K562 (cell line): Measurements from ENCODE around the gene MGRN1. TPM values are rescaled to one million over a fixed set of nuclear protein-coding genes. Genes with fewer than 3 reads are reported as not detected.

ENCODE experiments used
- ATF7 ChIP-seq: fragments of 450-650 bp; IDR thresholded peaks from 2 replicates; pipeline ENCODE4 v1.7.1; 2014; ENCODE audit warnings: mild to moderate bottlenecking, moderate library complexity
- BACH1 ChIP-seq: fragments of 200-800 bp; sonication (Bioruptor generic); IDR thresholded peaks from 2 replicates; pipeline ENCODE4 v1.6.1; 2016; ENCODE audit warnings: missing genetic modification characterization, missing compliant biosample characterization
- BMI1 ChIP-seq: fragments of 150-350 bp; IDR thresholded peaks from 2 replicates; pipeline ENCODE4 v1.6.1; 2014; ENCODE audit warnings: low read length
- CBX1 ChIP-seq: sonication (generic); IDR thresholded peaks from 2 replicates; pipeline ENCODE4 v1.6.1; 2016; ENCODE audit warnings: antibody characterized with exemption, low read depth, mild to moderate bottlenecking
- CTBP1 ChIP-seq: fragments of 450-650 bp; IDR thresholded peaks from 2 replicates; pipeline ENCODE4 v1.6.1; 2016; ENCODE audit warnings: borderline replicate concordance
- DACH1 ChIP-seq: fragments of 450-650 bp; IDR thresholded peaks from 2 replicates; pipeline ENCODE4 v1.6.1; 2018; ENCODE audit not compliant: partially characterized antibody
- E4F1 ChIP-seq: fragments of 250-450 bp; sonication (Bioruptor Pico); IDR thresholded peaks from 2 replicates; pipeline ENCODE4 v1.5.0; 2021; ENCODE audit warnings: mild to moderate bottlenecking, borderline replicate concordance
- HMG20B ChIP-seq: fragments of 250-450 bp; sonication (Bioruptor Pico); IDR thresholded peaks from 2 replicates; pipeline ENCODE4 v1.5.0; 2021; ENCODE audit warnings: mild to moderate bottlenecking
- JUNB ChIP-seq: fragments of 450-650 bp; formaldehyde crosslinking; conservative IDR thresholded peaks from 2 replicates; pipeline ENCODE4 v1.4.0; 2020; ENCODE audit warnings: mild to moderate bottlenecking
- NFYB ChIP-seq: IDR thresholded peaks from 2 replicates; pipeline ENCODE4 v1.6.1; 2011; ENCODE audit warnings: mild to moderate bottlenecking, moderate library complexity; ENCODE audit not compliant: insufficient read length; ENCODE audit errors: extremely low read depth
- PHTF2 ChIP-seq: fragments of 250-450 bp; sonication (Bioruptor Pico); IDR thresholded peaks from 2 replicates; pipeline ENCODE4 v1.5.0; 2021; ENCODE audit warnings: mild to moderate bottlenecking
- RBM34 ChIP-seq: fragments of 200-400 bp; formaldehyde crosslinking; IDR thresholded peaks from 2 replicates; pipeline ENCODE4 v1.6.1; 2018; ENCODE audit warnings: low read length, borderline replicate concordance; ENCODE audit not compliant: insufficient read depth
- SLC30A9 ChIP-seq: fragments of 250-450 bp; sonication (Bioruptor Pico); IDR thresholded peaks from 2 replicates; pipeline ENCODE4 v1.8.0; 2022; ENCODE audit warnings: mild to moderate bottlenecking, moderate library complexity
- SNIP1 ChIP-seq: fragments of 450-650 bp; IDR thresholded peaks from 2 replicates; pipeline ENCODE4 v1.7.1; 2017; ENCODE audit warnings: low read depth, mild to moderate bottlenecking
- TCF7L2 ChIP-seq: fragments of 150-350 bp; IDR thresholded peaks from 2 replicates; pipeline ENCODE4 v1.6.1; 2016; ENCODE audit warnings: low read depth, mild to moderate bottlenecking, low read length, moderate library complexity
- YY1 ChIP-seq, 3 experiments: IDR thresholded peaks; 2 replicates each; pipeline ENCODE4 v1.6.1; 2011; ENCODE audit warnings: low read length in 2 of 3, mild to moderate bottlenecking in 2 of 3, moderate library complexity in 2 of 3, borderline replicate concordance in 1 of 3, control low read depth in 1 of 3, low read depth in 1 of 3; ENCODE audit not compliant: insufficient read depth in 3 of 3, insufficient replicate concordance in 2 of 3, control insufficient read depth in 1 of 3, insufficient read length in 1 of 3; ENCODE audit errors: extremely low read depth in 1 of 3
- ZNF140 ChIP-seq: fragments of 250-450 bp; sonication (Bioruptor Pico); IDR thresholded peaks from 2 replicates; pipeline ENCODE4 v1.8.0; 2021; ENCODE audit warnings: moderate library complexity, mild to moderate bottlenecking, inconsistent platforms
- ZNF445 ChIP-seq: fragments of 250-450 bp; sonication (Bioruptor Pico); IDR thresholded peaks from 2 replicates; pipeline ENCODE4 v1.4.0; 2020; ENCODE audit warnings: low read depth, mild to moderate bottlenecking, moderate library complexity
- ZNF639 ChIP-seq, 2 experiments: fragments of 200-800 bp in 1 of 2; sonication (Bioruptor generic) in 1 of 2; sonication (generic) in 1 of 2; formaldehyde crosslinking in 1 of 2; IDR thresholded peaks in 1 of 2; conservative IDR thresholded peaks in 1 of 2; 2 replicates each; pipeline versions ENCODE4 v1.5.0 to v1.6.1; 2016 to 2020; ENCODE audit warnings: missing compliant biosample characterization in 1 of 2, missing genetic modification characterization in 1 of 2, missing genetic modification reagents in 1 of 2
- polyA plus RNA-seq, 8 experiments: library from polyadenylated mRNA; depleted of rRNA in 4 of 8; stranded (reverse) in 5 of 8; unstranded in 3 of 8; fragments of >200 nt; fragmentation: Nextera tagmentation in 2 of 8; fragmentation: Illumina TruSeq in 1 of 8; extraction: Ambion mirVana in 2 of 8; extraction: Trizol in 1 of 8; gene quantifications; 2 replicates each; pipeline versions ENCODE4 v1.2.1 to v1.2.3, GENCODE V29; 2011 to 2014; ENCODE audit warnings: inconsistent platforms in 1 of 8, missing spikeins in 1 of 8
- total RNA-seq, 7 experiments: library from RNA; depleted of rRNA in 6 of 7; stranded (reverse); fragments of >200 nt in 6 of 7; fragmentation: Illumina TruSeq in 2 of 7; extraction: Trizol in 2 of 7; gene quantifications; 2 replicates each; pipeline versions ENCODE4 v1.2.1 to v1.2.3, GENCODE V29; 2011 to 2021; ENCODE audit warnings: low replicate concordance in 1 of 7
- TF ChIP-seq, protein P1 (sequence below): fragments of 450-650 bp; IDR thresholded peaks from 2 replicates; pipeline ENCODE4 v1.6.1; 2014; ENCODE audit warnings: low read depth, mild to moderate bottlenecking, moderate library complexity, borderline replicate concordance

Gene MGRN1
- total and polyA plus RNA-seq, 9 of the 15 experiments (the other 6 are each of a cell fraction or from before 2014, with no cell fraction given), result 0.15 to 37.9 (median 6.0) TPM

GRCh38 chr16:4734063-4734729 is 109.6 kb downstream of the MGRN1 start, which contains the start of the genes ANKS3 and DNAAF8 (continued):
- TF ChIP-seq, protein P1, sequence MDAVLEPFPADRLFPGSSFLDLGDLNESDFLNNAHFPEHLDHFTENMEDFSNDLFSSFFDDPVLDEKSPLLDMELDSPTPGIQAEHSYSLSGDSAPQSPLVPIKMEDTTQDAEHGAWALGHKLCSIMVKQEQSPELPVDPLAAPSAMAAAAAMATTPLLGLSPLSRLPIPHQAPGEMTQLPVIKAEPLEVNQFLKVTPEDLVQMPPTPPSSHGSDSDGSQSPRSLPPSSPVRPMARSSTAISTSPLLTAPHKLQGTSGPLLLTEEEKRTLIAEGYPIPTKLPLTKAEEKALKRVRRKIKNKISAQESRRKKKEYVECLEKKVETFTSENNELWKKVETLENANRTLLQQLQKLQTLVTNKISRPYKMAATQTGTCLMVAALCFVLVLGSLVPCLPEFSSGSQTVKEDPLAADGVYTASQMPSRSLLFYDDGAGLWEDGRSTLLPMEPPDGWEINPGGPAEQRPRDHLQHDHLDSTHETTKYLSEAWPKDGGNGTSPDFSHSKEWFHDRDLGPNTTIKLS, result peak; percentile 91
- TF ChIP-seq RBM34 (no peak), ZNF639 (CRISPR knock-in tag; conservative IDR thresholded peaks at IDR 0.05 in 1 of 2, IDR thresholded peaks at IDR 0.05 in 1 of 2) (peak in 1 of 2 experiments; percentile 99; a peak in 2 of 4 replicates), YY1 (IDR thresholded peaks at IDR 0.05; ENCODE audit: borderline replicate concordance in 1 of 3, control insufficient read depth in 1 of 3, extremely low read depth in 1 of 3, insufficient read depth in 3 of 3, insufficient read length in 1 of 3, insufficient replicate concordance in 2 of 3, low read depth in 1 of 3, low read length in 2 of 3) (peak in 1 of 3 experiments; percentile 41), ATF7 (peak; percentile 79), BMI1 (no peak), HMG20B (CRISPR knock-in tag) (no peak), CTBP1 (no peak), ZNF140 (no peak), ZNF445 (no peak), JUNB (CRISPR knock-in tag) (no peak), CBX1 (no peak), BACH1 (tag) (no peak), SNIP1 (no peak), E4F1 (CRISPR knock-in tag) (no peak), TCF7L2 (no peak), NFYB (peak; percentile 65), PHTF2 (CRISPR knock-in tag) (no peak), SLC30A9 (CRISPR knock-in tag) (no peak), DACH1 (no peak)
